Osteoblast (primary cell): ENCODE results near the gene RECQL5. TPM values are rescaled to one million over a fixed set of nuclear protein-coding genes. Genes with fewer than 3 reads are reported as not detected.

Source experiments
- DNase-seq: peaks from one replicate; pipeline ENCODE4 v3.0.0; 2011; ENCODE audit warnings: low spot score, mixed read lengths; ENCODE audit not compliant: insufficient read length; ENCODE audit errors: missing footprints
- H2AFZ ChIP-seq: 2 replicates; pipeline ENCODE4 v1.6.0; 2011; ENCODE audit warnings: mild to moderate bottlenecking, low read length
- H3K27ac ChIP-seq: 2 replicates; pipeline ENCODE4 v1.5.1; 2011; ENCODE audit warnings: mild to moderate bottlenecking, low read depth, low read length, moderate library complexity
- H3K27me3 ChIP-seq: 2 replicates; pipeline ENCODE4 v1.6.0; 2012; ENCODE audit warnings: mild to moderate bottlenecking, control low read depth, inconsistent platforms, low read length, moderate library complexity; ENCODE audit not compliant: insufficient read depth
- H3K36me3 ChIP-seq: 2 replicates; pipeline ENCODE4 v1.5.1; 2011; ENCODE audit warnings: mild to moderate bottlenecking, low read length, control low read depth, moderate library complexity; ENCODE audit not compliant: insufficient read depth
- H3K4me1 ChIP-seq: 2 replicates; pipeline ENCODE4 v1.5.1; 2011; ENCODE audit warnings: mild to moderate bottlenecking, low read length, control low read depth, moderate library complexity; ENCODE audit not compliant: insufficient read depth
- H3K4me2 ChIP-seq: 2 replicates; pipeline ENCODE4 v1.6.0; 2011; ENCODE audit warnings: mild to moderate bottlenecking, low read length; ENCODE audit not compliant: insufficient read depth
- H3K4me3 ChIP-seq: fragments of 200-600 bp; sonication (generic); 3 replicates; pipeline ENCODE4 v1.5.1; 2012; ENCODE audit warnings: mild to moderate bottlenecking, low read length, inconsistent platforms; ENCODE audit not compliant: insufficient read depth
- H3K79me2 ChIP-seq: 2 replicates; pipeline ENCODE4 v1.6.0; 2012; ENCODE audit warnings: mild to moderate bottlenecking, low read length, control low read depth, inconsistent platforms; ENCODE audit not compliant: insufficient read depth
- H3K9me3 ChIP-seq: 2 replicates; pipeline ENCODE4 v1.5.1; 2011; ENCODE audit warnings: low read depth, low read length, control low read depth
- H4K20me1 ChIP-seq: 2 replicates; pipeline ENCODE4 v1.6.0; 2012; ENCODE audit warnings: mild to moderate bottlenecking, low read length, control low read depth; ENCODE audit not compliant: insufficient read depth
- total RNA-seq: library from RNA; depleted of rRNA; stranded (reverse); fragments of >200 nt; gene quantifications from 2 replicates; pipeline ENCODE4 v1.2.3, GENCODE V29; 2012
- TF ChIP-seq, protein P1 (sequence below): IDR thresholded peaks from 2 replicates; pipeline ENCODE4 v1.5.1; 2011; ENCODE audit warnings: mild to moderate bottlenecking, low read depth, low read length, moderate library complexity; ENCODE audit errors: extremely low read depth

RECQL5 gene
- total RNA-seq, 1 donor, result 17.7 TPM

- no peaks in the 10 kb centered on the region for H3K36me3 ChIP-seq
- TF ChIP-seq, protein P1, sequence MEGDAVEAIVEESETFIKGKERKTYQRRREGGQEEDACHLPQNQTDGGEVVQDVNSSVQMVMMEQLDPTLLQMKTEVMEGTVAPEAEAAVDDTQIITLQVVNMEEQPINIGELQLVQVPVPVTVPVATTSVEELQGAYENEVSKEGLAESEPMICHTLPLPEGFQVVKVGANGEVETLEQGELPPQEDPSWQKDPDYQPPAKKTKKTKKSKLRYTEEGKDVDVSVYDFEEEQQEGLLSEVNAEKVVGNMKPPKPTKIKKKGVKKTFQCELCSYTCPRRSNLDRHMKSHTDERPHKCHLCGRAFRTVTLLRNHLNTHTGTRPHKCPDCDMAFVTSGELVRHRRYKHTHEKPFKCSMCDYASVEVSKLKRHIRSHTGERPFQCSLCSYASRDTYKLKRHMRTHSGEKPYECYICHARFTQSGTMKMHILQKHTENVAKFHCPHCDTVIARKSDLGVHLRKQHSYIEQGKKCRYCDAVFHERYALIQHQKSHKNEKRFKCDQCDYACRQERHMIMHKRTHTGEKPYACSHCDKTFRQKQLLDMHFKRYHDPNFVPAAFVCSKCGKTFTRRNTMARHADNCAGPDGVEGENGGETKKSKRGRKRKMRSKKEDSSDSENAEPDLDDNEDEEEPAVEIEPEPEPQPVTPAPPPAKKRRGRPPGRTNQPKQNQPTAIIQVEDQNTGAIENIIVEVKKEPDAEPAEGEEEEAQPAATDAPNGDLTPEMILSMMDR, result no peak
- H4K20me1 ChIP-seq, result no peaks in the 10 kb centered on the region
- H2AFZ ChIP-seq, result no peak overlapping the region
- H3K4me3 ChIP-seq, result no peak overlapping the region
- H3K9me3 ChIP-seq, result no peaks in the 10 kb centered on the region
- H3K27me3 ChIP-seq, result no peaks in the 10 kb centered on the region
- H3K4me1 ChIP-seq, result no peaks in the 10 kb centered on the region
- DNase-seq, result no peak
- no peak overlapping the region for H3K27ac ChIP-seq
- H3K79me2 ChIP-seq, result no peaks in the 10 kb centered on the region
- H3K4me2 ChIP-seq, result no peak overlapping the region
Observed at GRCh38 chr17:75622771-75623273, 44.1 kb downstream of the RECQL5 start.

- no peaks in the 10 kb centered on the region for H3K4me1 ChIP-seq
- no peaks in the 10 kb centered on the region for H3K27me3 ChIP-seq
- H2AFZ ChIP-seq, result no peak overlapping the region
- no peaks in the 10 kb centered on the region for H3K9me3 ChIP-seq
- H3K27ac ChIP-seq, result no peak overlapping the region
- H3K4me2 ChIP-seq, result no peak overlapping the region
- no peak for DNase-seq
- no peaks in the 10 kb centered on the region for H3K79me2 ChIP-seq
- H4K20me1 ChIP-seq, result no peaks in the 10 kb centered on the region
- TF ChIP-seq, protein P1, result no peak
- H3K36me3 ChIP-seq, result no peaks in the 10 kb centered on the region
- H3K4me3 ChIP-seq, result no peak overlapping the region
Observed at GRCh38 chr17:75622076-75622475, 44.9 kb downstream of the RECQL5 start.

DNA sequence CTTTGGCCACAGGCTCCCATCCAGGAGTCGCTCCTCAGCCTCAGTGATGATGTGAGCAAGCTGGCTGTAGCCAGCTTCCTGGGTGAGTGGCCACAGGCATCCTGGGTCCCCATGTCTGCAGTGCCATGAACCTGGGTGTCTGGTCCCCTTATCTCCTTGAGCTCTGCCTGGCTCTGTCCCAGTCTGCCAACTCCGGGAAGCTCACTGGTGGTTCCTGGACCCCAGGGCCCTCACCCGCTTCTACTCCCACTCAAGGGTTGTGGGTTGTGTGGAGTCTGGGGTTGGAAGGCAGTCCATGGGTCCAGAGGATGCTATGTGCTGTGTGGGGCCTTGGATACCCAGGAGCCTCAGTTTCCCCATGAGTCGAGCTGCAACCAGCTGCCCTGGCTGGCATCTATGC lies 45.5 kb downstream of the RECQL5 start:
- H3K4me1 ChIP-seq, result no peaks in the 10 kb centered on the region
- DNase-seq, result no peak
- no peaks in the 10 kb centered on the region for H3K36me3 ChIP-seq
- H3K27me3 ChIP-seq, result no peaks in the 10 kb centered on the region
- H3K9me3 ChIP-seq, result no peaks in the 10 kb centered on the region
- no peak overlapping the region for H3K27ac ChIP-seq
- H3K79me2 ChIP-seq, result no peaks in the 10 kb centered on the region
- no peak overlapping the region for H3K4me2 ChIP-seq
- H3K4me3 ChIP-seq, result no peak overlapping the region
- H4K20me1 ChIP-seq, result no peaks in the 10 kb centered on the region
- TF ChIP-seq, protein P1, result no peak
- H2AFZ ChIP-seq, result no peak overlapping the region

DNA sequence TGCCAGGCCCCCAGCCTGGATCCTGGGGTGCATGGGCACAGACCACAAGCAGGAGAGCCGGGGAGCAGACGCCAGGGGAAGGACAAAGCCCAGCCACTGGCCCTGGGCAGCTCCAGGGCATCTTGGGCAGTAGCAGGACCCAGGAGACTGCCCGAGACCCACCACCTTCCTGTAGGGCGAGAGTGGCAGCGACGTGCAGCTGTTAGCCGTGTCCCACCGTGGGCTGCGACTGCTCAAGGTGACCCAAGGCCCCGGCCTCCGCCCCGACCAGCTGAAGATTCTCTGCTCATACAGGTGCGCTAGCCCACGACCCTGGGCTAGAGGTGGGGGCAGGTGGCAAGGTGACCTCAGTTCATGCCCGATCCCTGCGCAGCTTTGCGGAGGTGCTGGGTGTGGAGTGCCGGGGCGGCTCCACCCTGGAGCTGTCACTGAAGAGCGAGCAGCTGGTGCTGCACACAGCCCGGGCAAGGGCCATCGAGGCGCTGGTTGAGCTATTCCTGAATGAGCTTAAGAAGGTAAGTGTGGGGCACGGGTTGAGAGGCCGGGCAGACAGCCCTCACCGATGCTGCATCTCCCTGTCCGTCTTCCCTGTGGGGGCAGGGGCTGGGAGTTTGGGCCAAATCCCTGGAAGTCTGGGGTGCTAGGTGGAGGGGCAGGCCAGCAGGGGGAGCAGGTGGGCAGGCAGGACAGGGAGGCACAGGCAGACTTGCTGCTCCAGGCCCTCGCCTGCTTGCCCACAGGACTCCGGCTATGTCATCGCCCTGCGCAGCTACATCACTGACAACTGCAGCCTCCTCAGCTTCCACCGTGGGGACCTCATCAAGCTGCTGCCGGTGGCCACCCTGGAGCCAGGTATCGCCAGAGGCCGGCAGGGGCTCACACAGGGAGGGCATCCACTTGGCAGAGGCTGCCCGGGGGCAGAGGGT lies 47.2 kb downstream of the RECQL5 start:
- no peaks in the 10 kb centered on the region for H3K27me3 ChIP-seq
- no peaks in the 10 kb centered on the region for H3K36me3 ChIP-seq
- H3K4me3 ChIP-seq, result no peak overlapping the region
- peak; percentile 98 for DNase-seq
- no peak overlapping the region for H2AFZ ChIP-seq
- no peaks in the 10 kb centered on the region for H4K20me1 ChIP-seq
- TF ChIP-seq, protein P1, result peak; percentile 58
- no peak overlapping the region for H3K27ac ChIP-seq
- H3K4me2 ChIP-seq, result no peak overlapping the region
- H3K79me2 ChIP-seq, result no peaks in the 10 kb centered on the region
- no peaks in the 10 kb centered on the region for H3K9me3 ChIP-seq
- no peaks in the 10 kb centered on the region for H3K4me1 ChIP-seq
